H9 (cell line): Measurements from ENCODE around the gene MTMR3. TPM values are rescaled to one million over a fixed set of nuclear protein-coding genes. Genes with fewer than 3 reads are reported as not detected.

Source experiments
- DNase-seq: peaks from one replicate; pipeline ENCODE4 v3.0.0-alpha.2; 2017
- H2AFZ ChIP-seq: one replicate; pipeline ENCODE4 v1.6.1; 2013; ENCODE audit warnings: mild to moderate bottlenecking, low read length, control low read depth, moderate library complexity
- H2AK5ac ChIP-seq: 2 replicates; pipeline ENCODE4 v1.6.1; 2013; ENCODE audit warnings: low read length, control low read depth, mixed read lengths; ENCODE audit not compliant: insufficient read length
- H2BK120ac ChIP-seq: one replicate; pipeline ENCODE4 v1.6.1; 2013; ENCODE audit warnings: low read depth, mild to moderate bottlenecking, low read length, control low read depth, inconsistent platforms; ENCODE audit not compliant: poor library complexity, severe bottlenecking
- H2BK12ac ChIP-seq: 2 replicates; pipeline ENCODE4 v1.6.1; 2013; ENCODE audit warnings: low read length, control low read depth, mixed read lengths, low read depth; ENCODE audit not compliant: insufficient read length
- H2BK15ac ChIP-seq: 2 replicates; pipeline ENCODE4 v1.6.1; 2013; ENCODE audit warnings: low read depth, low read length, control low read depth
- H2BK20ac ChIP-seq: one replicate; pipeline ENCODE4 v1.6.1; 2013; ENCODE audit warnings: low read depth, mild to moderate bottlenecking, low read length, control low read depth, inconsistent platforms; ENCODE audit not compliant: poor library complexity, severe bottlenecking
- H2BK5ac ChIP-seq: 2 replicates; pipeline ENCODE4 v1.6.1; 2013; ENCODE audit warnings: low read length, control low read depth, mixed read lengths; ENCODE audit not compliant: insufficient read length
- H3K14ac ChIP-seq: 2 replicates; pipeline ENCODE4 v1.6.1; 2013; ENCODE audit warnings: low read length, control low read depth; ENCODE audit not compliant: insufficient read depth
- H3K18ac ChIP-seq: 2 replicates; pipeline ENCODE4 v1.6.1; 2013; ENCODE audit warnings: low read depth, mild to moderate bottlenecking, mixed read lengths, low read length, control low read depth; ENCODE audit not compliant: insufficient read length
- H3K23ac ChIP-seq: 2 replicates; pipeline ENCODE4 v1.6.1; 2013; ENCODE audit warnings: low read length, control low read depth, mixed read lengths, low read depth; ENCODE audit not compliant: insufficient read length
- H3K23me2 ChIP-seq: 2 replicates; pipeline ENCODE4 v1.6.1; 2013; ENCODE audit warnings: low read depth, mild to moderate bottlenecking, mixed read lengths, low read length, control low read depth; ENCODE audit not compliant: insufficient read length, poor library complexity, severe bottlenecking
- H3K27ac ChIP-seq: 2 replicates; pipeline ENCODE4 v1.5.1; 2013; ENCODE audit warnings: low read length, control low read depth, mixed read lengths, low read depth; ENCODE audit not compliant: insufficient read length
- H3K27me3 ChIP-seq: 2 replicates; pipeline ENCODE4 v1.6.1; 2013; ENCODE audit warnings: low read length, control low read depth, inconsistent platforms; ENCODE audit not compliant: insufficient read depth
- H3K4ac ChIP-seq: 2 replicates; pipeline ENCODE4 v1.6.1; 2013; ENCODE audit warnings: low read depth, mild to moderate bottlenecking, control low read depth, inconsistent platforms, low read length, moderate library complexity
- H3K4me1 ChIP-seq: 2 replicates; pipeline ENCODE4 v1.6.1; 2013; ENCODE audit warnings: low read length, control low read depth, inconsistent platforms; ENCODE audit not compliant: insufficient read depth
- H3K4me2 ChIP-seq: 2 replicates; pipeline ENCODE4 v1.6.1; 2013; ENCODE audit warnings: low read length, control low read depth, mixed read lengths; ENCODE audit not compliant: insufficient read length, insufficient read depth
- H3K56ac ChIP-seq: 2 replicates; pipeline ENCODE4 v1.6.1; 2013; ENCODE audit warnings: low read depth, mild to moderate bottlenecking, mixed read lengths, low read length, control low read depth; ENCODE audit not compliant: insufficient read length
- H3K79me1 ChIP-seq: 2 replicates; pipeline ENCODE4 v1.6.1; 2013; ENCODE audit warnings: low read depth, mild to moderate bottlenecking, moderate library complexity, low read length, control low read depth, inconsistent platforms; ENCODE audit not compliant: insufficient read depth, poor library complexity, severe bottlenecking
- H3K79me2 ChIP-seq: 2 replicates; pipeline ENCODE4 v1.6.1; 2013; ENCODE audit warnings: low read length, control low read depth, inconsistent platforms; ENCODE audit not compliant: insufficient read depth
- H3K9ac ChIP-seq: 2 replicates; pipeline ENCODE4 v1.6.1; 2013; ENCODE audit warnings: low read length, control low read depth, mixed read lengths; ENCODE audit not compliant: insufficient read length; ENCODE audit errors: extremely low read depth
- H3K9me3 ChIP-seq: one replicate; pipeline ENCODE4 v1.6.1; 2013; ENCODE audit warnings: low read depth, low read length, inconsistent platforms; ENCODE audit not compliant: control insufficient read depth
- H3T11ph ChIP-seq: one replicate; pipeline ENCODE4 v1.6.1; 2013; ENCODE audit warnings: mild to moderate bottlenecking, low read length, control low read depth, inconsistent platforms
- H4K20me1 ChIP-seq: one replicate; pipeline ENCODE4 v1.6.1; 2013; ENCODE audit not compliant: control insufficient read depth, insufficient read length, insufficient read depth
- H4K5ac ChIP-seq: 2 replicates; pipeline ENCODE4 v1.6.1; 2013; ENCODE audit warnings: low read depth, mild to moderate bottlenecking, mixed read lengths, low read length, control low read depth; ENCODE audit not compliant: insufficient read length
- H4K8ac ChIP-seq: replicated peaks from 2 replicates; pipeline ENCODE4 v1.6.1; 2013; ENCODE audit warnings: low read length, control low read depth, mixed read lengths, low read depth; ENCODE audit not compliant: insufficient read length
- H4K91ac ChIP-seq: 2 replicates; pipeline ENCODE4 v1.6.1; 2013; ENCODE audit warnings: low read depth, mild to moderate bottlenecking, moderate library complexity, mixed read lengths, low read length, control low read depth; ENCODE audit not compliant: insufficient read length
- H3K27ac Mint-ChIP-seq, 3 experiments: 2 replicates in 2 of 3; 3 replicates in 1 of 3; pipeline ENCODE4 v1.8.0; 2020 to 2021; ENCODE audit warnings: mixed read lengths in 3 of 3, mild to moderate bottlenecking in 1 of 3, moderate library complexity in 1 of 3
- H3K27me3 Mint-ChIP-seq: 2 replicates; pipeline ENCODE4 v1.8.0; 2021; ENCODE audit warnings: low read depth, mild to moderate bottlenecking, moderate library complexity, mixed read lengths
- H3K36me3 Mint-ChIP-seq, 3 experiments: 2 replicates in 2 of 3; 3 replicates in 1 of 3; pipeline ENCODE4 v1.8.0; 2020 to 2021; ENCODE audit warnings: low read depth in 3 of 3, mixed read lengths in 3 of 3; ENCODE audit not compliant: insufficient read depth in 1 of 3
- H3K4me1 Mint-ChIP-seq, 2 experiments: 2 replicates each; pipeline ENCODE4 v1.8.0; 2020; ENCODE audit warnings: mixed read lengths in 2 of 2
- H3K4me3 Mint-ChIP-seq, 2 experiments: 2 replicates in 1 of 2; 3 replicates in 1 of 2; pipeline ENCODE4 v1.8.0; 2020 to 2021; ENCODE audit warnings: mild to moderate bottlenecking in 2 of 2, mixed read lengths in 2 of 2, moderate library complexity in 1 of 2
- H3K9me3 Mint-ChIP-seq, 2 experiments: 2 replicates in 1 of 2; 3 replicates in 1 of 2; pipeline ENCODE4 v1.8.0; 2020; ENCODE audit warnings: mild to moderate bottlenecking in 2 of 2, mixed read lengths in 2 of 2, moderate library complexity in 1 of 2
- WGBS: extraction: QIAGEN DNeasy Blood & Tissue Kit; methylation state at CpG from one replicate; pipeline ENCODE4 v1.1.7; 2013; ENCODE audit warnings: missing lambda C conversion rate, low lambda C conversion rate, mixed read lengths; ENCODE audit not compliant: insufficient read length; ENCODE audit errors: extremely low coverage; 5-methylcytosine and 5-hydroxymethylcytosine counted together
- total RNA-seq: library from RNA; stranded (reverse); gene quantifications from 2 replicates; pipeline ENCODE4 v1.2.1, GENCODE V29; 2021
- TF ChIP-seq, protein P1 (sequence below): fragments of 200-600 bp; sonication (generic); conservative IDR thresholded peaks from 3 replicates; pipeline ENCODE4 v1.8.0; 2021; ENCODE audit warnings: antibody characterized with exemption, mild to moderate bottlenecking

Gene MTMR3
- total RNA-seq, 1 experiment from 2014 or later = 19.8 TPM

DNA sequence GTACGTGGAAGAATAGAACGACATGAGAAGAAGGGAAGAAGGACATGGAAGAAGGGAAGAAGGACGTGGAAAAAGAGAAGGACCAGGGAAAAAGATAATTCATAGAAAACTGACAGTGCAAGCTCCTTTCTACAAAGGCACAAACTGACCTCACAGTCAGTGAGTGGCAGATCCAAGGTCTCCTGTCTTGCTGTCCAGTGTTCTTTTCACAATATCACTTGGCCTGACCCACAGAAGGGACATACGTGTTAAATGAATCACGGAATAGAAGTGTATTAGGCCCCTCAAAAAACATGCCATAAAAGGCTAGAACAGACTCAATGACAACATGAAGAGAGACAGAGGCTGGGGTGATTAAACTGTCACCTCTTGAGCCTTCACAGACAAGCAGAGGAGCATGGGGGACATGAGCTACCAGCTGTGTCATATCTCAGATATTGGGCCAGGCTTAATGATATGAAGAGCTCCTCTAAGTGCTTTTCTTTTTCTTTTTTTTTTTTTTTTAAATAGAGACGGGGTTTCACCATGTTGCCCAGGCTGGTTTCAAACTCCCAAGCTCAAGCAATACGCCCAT lies 49.5 kb upstream of the MTMR3 start:
- peaks cover 0 to 28% (median 18%) of the 10 kb centered on the region in 3 experiments; a peak in 6 of 7 replicates for H3K36me3 Mint-ChIP-seq
- no CpG with 5 or more reads among the region's 7 CpGs for WGBS
- Histone ChIP-seq H3K79me2 (no peaks in the 10 kb centered on the region), H3K27ac (no peak overlapping the region), H3K4me2 (no peak overlapping the region), H3K14ac (no peak overlapping the region), H3K9ac (no peak overlapping the region), H3K9me3 (no peaks in the 10 kb centered on the region), H2BK120ac (no peak overlapping the region), H2BK5ac (no peak overlapping the region), H2AK5ac (no peak overlapping the region), H3K4ac (no peak overlapping the region), H2BK12ac (no peak overlapping the region), H3K79me1 (no peaks in the 10 kb centered on the region), H2BK15ac (no peak overlapping the region), H3K27me3 (no peaks in the 10 kb centered on the region), H4K5ac (no peak overlapping the region), H2AFZ (no peak overlapping the region), H2BK20ac (no peak overlapping the region), H3K56ac (no peak overlapping the region), H4K91ac (no peak overlapping the region), H4K8ac (no peak overlapping the region), H4K20me1 (peaks cover 3% of the 10 kb centered on the region), H3K23ac (no peak overlapping the region), H3T11ph (no peak overlapping the region), H3K23me2 (peaks cover 5% of the 10 kb centered on the region), H3K4me1 (no peaks in the 10 kb centered on the region), H3K18ac (no peak overlapping the region)
- no peak overlapping the region for H3K27ac Mint-ChIP-seq
- H3K4me3 Mint-ChIP-seq = no peak overlapping the region
- peaks cover 11% of the 10 kb centered on the region in 2 experiments for H3K4me1 Mint-ChIP-seq
- H3K9me3 Mint-ChIP-seq = no peaks in the 10 kb centered on the region; a peak in 1 of 5 replicates
- TF ChIP-seq, protein P1, sequence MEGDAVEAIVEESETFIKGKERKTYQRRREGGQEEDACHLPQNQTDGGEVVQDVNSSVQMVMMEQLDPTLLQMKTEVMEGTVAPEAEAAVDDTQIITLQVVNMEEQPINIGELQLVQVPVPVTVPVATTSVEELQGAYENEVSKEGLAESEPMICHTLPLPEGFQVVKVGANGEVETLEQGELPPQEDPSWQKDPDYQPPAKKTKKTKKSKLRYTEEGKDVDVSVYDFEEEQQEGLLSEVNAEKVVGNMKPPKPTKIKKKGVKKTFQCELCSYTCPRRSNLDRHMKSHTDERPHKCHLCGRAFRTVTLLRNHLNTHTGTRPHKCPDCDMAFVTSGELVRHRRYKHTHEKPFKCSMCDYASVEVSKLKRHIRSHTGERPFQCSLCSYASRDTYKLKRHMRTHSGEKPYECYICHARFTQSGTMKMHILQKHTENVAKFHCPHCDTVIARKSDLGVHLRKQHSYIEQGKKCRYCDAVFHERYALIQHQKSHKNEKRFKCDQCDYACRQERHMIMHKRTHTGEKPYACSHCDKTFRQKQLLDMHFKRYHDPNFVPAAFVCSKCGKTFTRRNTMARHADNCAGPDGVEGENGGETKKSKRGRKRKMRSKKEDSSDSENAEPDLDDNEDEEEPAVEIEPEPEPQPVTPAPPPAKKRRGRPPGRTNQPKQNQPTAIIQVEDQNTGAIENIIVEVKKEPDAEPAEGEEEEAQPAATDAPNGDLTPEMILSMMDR = no peak
- no peaks in the 10 kb centered on the region for H3K27me3 Mint-ChIP-seq
- DNase-seq = no peak
